OCI-LY1 (cell line): Measurements from ENCODE around the gene TNS1.

ENCODE experiments used
- H2AFZ ChIP-seq: fragments of 200-600 bp; sonication (generic), shearing (Covaris generic); 2 replicates; pipeline ENCODE4 v1.6.0; 2014; ENCODE audit warnings: antibody characterized with exemption, mild to moderate bottlenecking, low read length
- H3F3A ChIP-seq: fragments of 200-600 bp; sonication (generic), shearing (Covaris generic); 2 replicates; pipeline ENCODE4 v1.6.0; 2014; ENCODE audit warnings: mild to moderate bottlenecking, antibody characterized with exemption, low read length, moderate library complexity; ENCODE audit not compliant: insufficient read depth
- H3K27ac ChIP-seq: fragments of 200-600 bp; sonication (generic); 2 replicates; pipeline ENCODE4 v1.5.1; 2014; ENCODE audit warnings: low read length, mixed run types, mild to moderate bottlenecking, low read depth; ENCODE audit not compliant: poor library complexity, severe bottlenecking
- H3K27me3 ChIP-seq: fragments of 200-600 bp; sonication (generic); 2 replicates; pipeline ENCODE4 v1.6.0; 2014; ENCODE audit warnings: antibody characterized with exemption, mild to moderate bottlenecking, low read length, moderate library complexity; ENCODE audit not compliant: insufficient read depth
- H3K36me3 ChIP-seq: fragments of 200-600 bp; sonication (generic); 2 replicates; pipeline ENCODE4 v1.6.1; 2014; ENCODE audit warnings: mild to moderate bottlenecking, antibody characterized with exemption, low read length, moderate library complexity, mixed read lengths; ENCODE audit not compliant: insufficient read depth
- H3K4me1 ChIP-seq: fragments of 200-600 bp; sonication (generic); 2 replicates; pipeline ENCODE4 v1.5.1; 2014; ENCODE audit warnings: mild to moderate bottlenecking, low read length, moderate library complexity; ENCODE audit not compliant: insufficient read depth, severe bottlenecking
- H3K4me2 ChIP-seq: fragments of 200-600 bp; sonication (generic), shearing (Covaris generic); 2 replicates; pipeline ENCODE4 v1.6.1; 2014; ENCODE audit warnings: low read length
- H3K4me3 ChIP-seq: fragments of 200-600 bp; sonication (generic); 2 replicates; pipeline ENCODE4 v1.5.1; 2014; ENCODE audit warnings: low read length, low read depth, mild to moderate bottlenecking, mixed read lengths; ENCODE audit not compliant: poor library complexity, severe bottlenecking
- H3K79me2 ChIP-seq: fragments of 200-600 bp; shearing (Covaris generic); 2 replicates; pipeline ENCODE4 v1.6.1; 2016; ENCODE audit warnings: mixed run types, low read length, mixed read lengths; ENCODE audit not compliant: insufficient read depth
- H3K9ac ChIP-seq: fragments of 200-600 bp; sonication (generic), shearing (Covaris generic); 2 replicates; pipeline ENCODE4 v1.6.1; 2014; ENCODE audit warnings: mild to moderate bottlenecking, low read length, mixed read lengths
- H3K9me2 ChIP-seq: fragments of 200-600 bp; sonication (generic), shearing (Covaris generic); 2 replicates; pipeline ENCODE4 v1.6.1; 2014; ENCODE audit warnings: low read depth, mild to moderate bottlenecking, low read length, mixed read lengths
- H3K9me3 ChIP-seq: fragments of 200-600 bp; shearing (Covaris generic); 2 replicates; pipeline ENCODE4 v1.6.1; 2014; ENCODE audit warnings: low read length, mixed read lengths
- H4K20me1 ChIP-seq: fragments of 200-600 bp; sonication (generic), shearing (Covaris generic); 2 replicates; pipeline ENCODE4 v1.6.0; 2016; ENCODE audit warnings: mild to moderate bottlenecking, low read length; ENCODE audit not compliant: insufficient read depth
- EZH2 ChIP-seq: fragments of 200-600 bp; sonication (generic), shearing (Covaris generic); IDR thresholded peaks from 2 replicates; pipeline ENCODE4 v1.8.0; 2017; ENCODE audit warnings: borderline replicate concordance, mixed run types, mild to moderate bottlenecking, antibody characterized with exemption, low read length, moderate library complexity, mixed read lengths
- TF ChIP-seq, protein P1 (sequence below): fragments of 200-600 bp; sonication (generic), shearing (Covaris generic); IDR thresholded peaks from 2 replicates; pipeline ENCODE4 v1.5.1; 2017; ENCODE audit warnings: mild to moderate bottlenecking, antibody characterized with exemption, low read length, moderate library complexity, mixed read lengths

TNS1 gene

DNA sequence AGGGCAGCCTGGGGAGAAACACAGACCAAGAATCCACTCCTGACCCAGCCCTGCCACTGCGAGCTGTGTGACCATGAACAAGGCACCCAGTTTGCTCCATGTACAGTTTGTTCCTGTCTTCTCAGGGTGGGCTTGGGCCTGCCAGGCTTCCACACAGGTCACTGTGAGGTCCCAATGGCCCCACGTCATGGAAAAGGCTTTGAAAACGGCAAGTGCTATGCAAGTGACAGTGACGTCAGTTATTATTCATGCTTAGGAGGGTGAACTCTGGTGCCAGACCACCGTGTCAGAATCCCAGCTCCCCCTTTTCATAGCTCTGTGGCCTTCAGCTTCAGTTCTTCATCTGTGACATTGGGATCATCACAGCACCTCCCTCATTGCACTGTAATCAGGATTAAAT lies 87.1 kb downstream of the TNS1 start:
- peaks cover 2% of the 10 kb centered on the region; the same call in 1 of the 2 replicates for H3K27me3 ChIP-seq
- no peaks in the 10 kb centered on the region for H3K79me2 ChIP-seq
- H3K9ac ChIP-seq = no peak overlapping the region
- no peak overlapping the region for H3K4me2 ChIP-seq
- no peaks in the 10 kb centered on the region for H3K36me3 ChIP-seq
- no peak overlapping the region for H2AFZ ChIP-seq
- H3K4me3 ChIP-seq = no peak overlapping the region
- H3K9me2 ChIP-seq = no peaks in the 10 kb centered on the region
- no peaks in the 10 kb centered on the region for H4K20me1 ChIP-seq
- no peaks in the 10 kb centered on the region for H3F3A ChIP-seq
- no peaks in the 10 kb centered on the region for H3K4me1 ChIP-seq
- H3K9me3 ChIP-seq = no peaks in the 10 kb centered on the region
- TF ChIP-seq, protein P1, sequence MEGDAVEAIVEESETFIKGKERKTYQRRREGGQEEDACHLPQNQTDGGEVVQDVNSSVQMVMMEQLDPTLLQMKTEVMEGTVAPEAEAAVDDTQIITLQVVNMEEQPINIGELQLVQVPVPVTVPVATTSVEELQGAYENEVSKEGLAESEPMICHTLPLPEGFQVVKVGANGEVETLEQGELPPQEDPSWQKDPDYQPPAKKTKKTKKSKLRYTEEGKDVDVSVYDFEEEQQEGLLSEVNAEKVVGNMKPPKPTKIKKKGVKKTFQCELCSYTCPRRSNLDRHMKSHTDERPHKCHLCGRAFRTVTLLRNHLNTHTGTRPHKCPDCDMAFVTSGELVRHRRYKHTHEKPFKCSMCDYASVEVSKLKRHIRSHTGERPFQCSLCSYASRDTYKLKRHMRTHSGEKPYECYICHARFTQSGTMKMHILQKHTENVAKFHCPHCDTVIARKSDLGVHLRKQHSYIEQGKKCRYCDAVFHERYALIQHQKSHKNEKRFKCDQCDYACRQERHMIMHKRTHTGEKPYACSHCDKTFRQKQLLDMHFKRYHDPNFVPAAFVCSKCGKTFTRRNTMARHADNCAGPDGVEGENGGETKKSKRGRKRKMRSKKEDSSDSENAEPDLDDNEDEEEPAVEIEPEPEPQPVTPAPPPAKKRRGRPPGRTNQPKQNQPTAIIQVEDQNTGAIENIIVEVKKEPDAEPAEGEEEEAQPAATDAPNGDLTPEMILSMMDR = no peak
- TF ChIP-seq EZH2 = no peak
- H3K27ac ChIP-seq = no peak overlapping the region

DNA sequence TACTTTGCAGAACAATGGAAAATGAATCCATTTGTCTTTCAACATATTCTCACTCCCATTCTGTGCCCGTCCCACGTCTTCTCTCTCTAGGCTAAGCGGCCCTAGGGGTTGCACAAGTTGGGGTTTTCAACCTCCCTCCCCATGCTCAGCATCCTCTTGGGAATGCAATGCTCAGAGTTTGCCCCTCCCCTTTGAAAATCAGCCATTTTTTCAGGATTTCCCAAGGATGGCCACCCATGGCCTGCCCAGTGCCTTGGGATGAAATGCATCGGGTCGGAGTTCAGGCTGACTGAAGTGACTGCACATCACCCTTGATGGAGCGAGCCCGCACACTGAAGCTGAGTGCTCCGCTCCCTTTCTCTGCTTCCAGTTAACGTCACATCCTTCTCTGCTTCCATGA lies 87.9 kb downstream of the TNS1 start:
- H4K20me1 ChIP-seq = no peaks in the 10 kb centered on the region
- H2AFZ ChIP-seq = no peak overlapping the region
- no peaks in the 10 kb centered on the region for H3K9me3 ChIP-seq
- H3K79me2 ChIP-seq = no peaks in the 10 kb centered on the region
- no peaks in the 10 kb centered on the region for H3F3A ChIP-seq
- H3K36me3 ChIP-seq = no peaks in the 10 kb centered on the region
- no peak overlapping the region for H3K27ac ChIP-seq
- TF ChIP-seq, protein P1 = no peak
- no peak for TF ChIP-seq EZH2
- peaks cover 2% of the 10 kb centered on the region; the same call in 1 of the 2 replicates for H3K27me3 ChIP-seq
- H3K4me3 ChIP-seq = no peak overlapping the region
- H3K9me2 ChIP-seq = no peaks in the 10 kb centered on the region
- no peaks in the 10 kb centered on the region for H3K4me1 ChIP-seq
- no peak overlapping the region for H3K4me2 ChIP-seq
- H3K9ac ChIP-seq = no peak overlapping the region

DNA sequence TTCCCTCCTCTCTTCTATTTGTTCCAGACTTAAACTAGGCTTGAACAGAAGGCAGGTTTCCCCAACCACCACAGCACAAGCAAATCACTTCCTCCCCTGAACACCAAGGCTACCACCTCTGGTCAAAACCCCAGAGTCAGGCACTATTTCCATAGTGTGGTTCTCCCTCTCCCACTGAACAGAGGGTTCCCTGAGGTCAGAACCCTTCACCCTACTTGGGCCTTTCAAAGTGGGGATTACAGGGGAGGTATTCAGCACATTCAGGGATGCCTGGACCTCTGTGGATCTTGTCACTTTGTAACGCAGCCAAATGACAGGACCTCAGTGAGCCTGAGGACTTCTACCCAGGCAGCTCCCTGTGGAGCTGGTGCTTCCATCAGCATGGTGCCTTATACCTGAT lies 88.7 kb downstream of the TNS1 start:
- Histone ChIP-seq H3K36me3 (no peaks in the 10 kb centered on the region), H2AFZ (no peak overlapping the region), H4K20me1 (no peaks in the 10 kb centered on the region), H3F3A (no peaks in the 10 kb centered on the region), H3K4me1 (no peaks in the 10 kb centered on the region), H3K9ac (no peak overlapping the region), H3K79me2 (no peaks in the 10 kb centered on the region), H3K4me2 (no peak overlapping the region), H3K27me3 (peaks cover 2% of the 10 kb centered on the region; the same call in 1 of the 2 replicates), H3K27ac (no peak overlapping the region), H3K4me3 (no peak overlapping the region), H3K9me2 (no peaks in the 10 kb centered on the region), H3K9me3 (no peaks in the 10 kb centered on the region)
- TF ChIP-seq EZH2 = no peak
- TF ChIP-seq, protein P1 = no peak
